SK-N-SH (cell line): ENCODE measurements around the gene LMO4. TPM values are rescaled to one million over a fixed set of nuclear protein-coding genes. Genes with fewer than 3 reads are reported as not detected.

Experiments
- CTCF ChIA-PET: fragments of 300-600, 350-600 bp; formaldehyde crosslinking; extraction: SDS; loops from one replicate; lab custom pipeline; 2021; lab: Yijun Ruan, JAX
- POLR2A ChIA-PET: fragments of 350-600 bp; sonication (Branson Sonifier 250); formaldehyde crosslinking; extraction: SDS; loops from one replicate; lab custom pipeline; 2020; ENCODE audit warnings: antibody characterized with exemption, inconsistent platforms; lab: Yijun Ruan, JAX
- DNase-seq: peaks from one replicate; pipeline ENCODE4 v3.0.0; 2012
- H2AFZ ChIP-seq: fragments of 200-600 bp; sonication (generic); 2 replicates; pipeline ENCODE4 v1.8.1; 2016; ENCODE audit warnings: antibody characterized with exemption, mild to moderate bottlenecking, low read depth
- H3F3A ChIP-seq: fragments of 200-600 bp; sonication (generic); replicated peaks from 2 replicates; pipeline ENCODE3; 2016; ENCODE audit warnings: antibody characterized with exemption, mild to moderate bottlenecking; ENCODE audit not compliant: insufficient read depth
- H3K27ac ChIP-seq, 2 experiments: fragments of 200-500 bp in 1 of 2; fragments of 200-600 bp in 1 of 2; sonication (Bioruptor generic) in 1 of 2; sonication (generic), shearing (Covaris generic) in 1 of 2; 2 replicates each; pipeline versions ENCODE4 v1.5.1 to v1.6.1; 2014 to 2016; ENCODE audit warnings: low read depth in 2 of 2, inconsistent platforms in 1 of 2, low read length in 1 of 2, mild to moderate bottlenecking in 1 of 2, mixed read lengths in 1 of 2
- H3K27me3 ChIP-seq: fragments of 200-600 bp; sonication (generic), shearing (Covaris generic); 2 replicates; pipeline ENCODE4 v1.6.1; 2016; ENCODE audit warnings: mixed run types; ENCODE audit not compliant: insufficient read depth
- H3K36me3 ChIP-seq, 2 experiments: fragments of 200-500 bp in 1 of 2; fragments of 200-600 bp in 1 of 2; sonication (Bioruptor generic) in 1 of 2; sonication (generic) in 1 of 2; replicated peaks in 1 of 2; 2 replicates each; pipeline versions ENCODE3 to v1.5.1; 2014 to 2016; ENCODE audit warnings: low read length in 1 of 2, mild to moderate bottlenecking in 1 of 2; ENCODE audit not compliant: insufficient read depth in 2 of 2, control insufficient read depth in 1 of 2
- H3K4me1 ChIP-seq, 2 experiments: fragments of 200-500 bp in 1 of 2; fragments of 200-600 bp in 1 of 2; sonication (Bioruptor generic) in 1 of 2; sonication (generic), shearing (Covaris generic) in 1 of 2; 2 replicates each; pipeline versions ENCODE4 v1.5.1 to v1.6.1; 2014 to 2016; ENCODE audit warnings: low read depth in 1 of 2, low read length in 1 of 2, mixed run types in 1 of 2; ENCODE audit not compliant: insufficient read depth in 2 of 2, control insufficient read depth in 1 of 2
- H3K4me2 ChIP-seq: fragments of 200-600 bp; sonication (generic), shearing (Covaris generic); 2 replicates; pipeline ENCODE4 v1.6.1; 2017; ENCODE audit warnings: mixed run types
- H3K4me3 ChIP-seq, 2 experiments: fragments of 200-500 bp in 1 of 2; fragments of 200-600 bp in 1 of 2; sonication (Bioruptor generic) in 1 of 2; sonication (generic), shearing (Covaris generic) in 1 of 2; 2 replicates each; pipeline versions ENCODE4 v1.5.1 to v1.8.1; 2014 to 2016; ENCODE audit warnings: low read depth in 2 of 2, inconsistent platforms in 1 of 2, low read length in 1 of 2, mild to moderate bottlenecking in 1 of 2, mixed read lengths in 1 of 2, moderate library complexity in 1 of 2
- H3K79me2 ChIP-seq: fragments of 200-600 bp; sonication (generic); 2 replicates; pipeline ENCODE4 v1.8.1; 2017; ENCODE audit warnings: mild to moderate bottlenecking; ENCODE audit not compliant: insufficient read depth
- H3K9ac ChIP-seq: fragments of 200-600 bp; sonication (generic); 2 replicates; pipeline ENCODE4 v1.6.1; 2017; ENCODE audit warnings: mixed run types
- H3K9me2 ChIP-seq: fragments of 200-600 bp; sonication (generic); 2 replicates; pipeline ENCODE4 v1.6.1; 2017; ENCODE audit warnings: mixed run types
- H3K9me3 ChIP-seq: fragments of 200-600 bp; sonication (generic); 2 replicates; pipeline ENCODE4 v1.6.1; 2017; ENCODE audit warnings: mixed run types, mild to moderate bottlenecking, moderate library complexity
- H4K20me1 ChIP-seq: fragments of 200-600 bp; sonication (generic); 2 replicates; pipeline ENCODE4 v1.6.1; 2017; ENCODE audit warnings: mild to moderate bottlenecking, mixed run types; ENCODE audit not compliant: insufficient read depth
- CHD2 ChIP-seq: fragments of 150-350 bp; IDR thresholded peaks from 2 replicates; pipeline ENCODE4 v1.6.1; 2018; ENCODE audit warnings: low read length; ENCODE audit not compliant: partially characterized antibody
- FOXM1 ChIP-seq: IDR thresholded peaks from 2 replicates; pipeline ENCODE4 v1.4.0; 2012; ENCODE audit warnings: low read depth, mild to moderate bottlenecking
- GABPA ChIP-seq: IDR thresholded peaks from 2 replicates; pipeline ENCODE4 v1.4.0; 2012; ENCODE audit warnings: low read depth, mild to moderate bottlenecking
- JUND ChIP-seq: IDR thresholded peaks from 2 replicates; pipeline ENCODE4 v1.4.0; 2012
- MEF2A ChIP-seq: IDR thresholded peaks from 2 replicates; pipeline ENCODE4 v1.4.0; 2012; ENCODE audit warnings: low read depth, borderline replicate concordance
- MXI1 ChIP-seq: IDR thresholded peaks from 2 replicates; pipeline ENCODE4 v1.6.1; 2012; ENCODE audit warnings: mild to moderate bottlenecking, low read depth, low read length, improper control_type of control experiment
- NFIC ChIP-seq: IDR thresholded peaks from 2 replicates; pipeline ENCODE4 v1.4.0; 2012; ENCODE audit warnings: borderline replicate concordance
- NRF1 ChIP-seq: IDR thresholded peaks from 2 replicates; pipeline ENCODE4 v1.6.1; 2012; ENCODE audit warnings: low read depth, mild to moderate bottlenecking, low read length
- RCOR1 ChIP-seq: fragments of 150-350 bp; IDR thresholded peaks from 2 replicates; pipeline ENCODE4 v1.6.1; 2017; ENCODE audit warnings: antibody characterized with exemption, low read length
- SMC3 ChIP-seq: IDR thresholded peaks from 2 replicates; pipeline ENCODE4 v1.6.1; 2012; ENCODE audit warnings: low read depth, low read length, improper control_type of control experiment
- TEAD4 ChIP-seq: IDR thresholded peaks from 2 replicates; pipeline ENCODE4 v1.4.0; 2012; ENCODE audit warnings: mild to moderate bottlenecking, borderline replicate concordance; ENCODE audit not compliant: insufficient read depth
- WGBS: methylation state at CpG from one replicate; pipeline ENCODE4 v1.1.6; 2017; ENCODE audit warnings: low lambda C conversion rate; 5-methylcytosine and 5-hydroxymethylcytosine counted together
- polyA plus RNA-seq, 3 experiments: library from polyadenylated mRNA; depleted of rRNA; stranded (reverse); fragments of >200 nt; gene quantifications; 2 replicates each; pipeline ENCODE4 v1.2.3, GENCODE V29; 2012
- TF ChIP-seq, protein P1 (sequence below): fragments of 150-350 bp; IDR thresholded peaks from 2 replicates; pipeline ENCODE4 v1.6.1; 2016; ENCODE audit warnings: mild to moderate bottlenecking, low read depth, low read length

LMO4 gene
- polyA plus RNA-seq, 1 of the 3 experiments (the other 2 are of a cell fraction): 64.7 TPM

GRCh38 chr1:87389011-87389410, 60.3 kb downstream of the LMO4 start:
- Histone ChIP-seq H3K4me1 (peaks cover 3 to 16% of the 10 kb centered on the region in 2 experiments; a peak in 3 of 4 replicates), H3K4me3 (no peak overlapping the region), H3K9me3 (peaks cover 4% of the 10 kb centered on the region; the same call in 1 of the 2 replicates), H3K27ac (no peak overlapping the region), H3K79me2 (no peaks in the 10 kb centered on the region), H4K20me1 (no peaks in the 10 kb centered on the region), H3K36me3 (peaks cover 0 to 15% of the 10 kb centered on the region in 2 experiments), H3K9ac (no peak overlapping the region), H3K9me2 (no peaks in the 10 kb centered on the region), H3K27me3 (no peaks in the 10 kb centered on the region), H3K4me2 (no peak overlapping the region), H2AFZ (no peak overlapping the region), H3F3A (peaks cover 16% of the 10 kb centered on the region)
- POLR2A ChIA-PET: no interaction called here
- no peak for DNase-seq
- WGBS: 0% methylated on average over 1 of the region's 1 CpG
- TF ChIP-seq, protein P1, sequence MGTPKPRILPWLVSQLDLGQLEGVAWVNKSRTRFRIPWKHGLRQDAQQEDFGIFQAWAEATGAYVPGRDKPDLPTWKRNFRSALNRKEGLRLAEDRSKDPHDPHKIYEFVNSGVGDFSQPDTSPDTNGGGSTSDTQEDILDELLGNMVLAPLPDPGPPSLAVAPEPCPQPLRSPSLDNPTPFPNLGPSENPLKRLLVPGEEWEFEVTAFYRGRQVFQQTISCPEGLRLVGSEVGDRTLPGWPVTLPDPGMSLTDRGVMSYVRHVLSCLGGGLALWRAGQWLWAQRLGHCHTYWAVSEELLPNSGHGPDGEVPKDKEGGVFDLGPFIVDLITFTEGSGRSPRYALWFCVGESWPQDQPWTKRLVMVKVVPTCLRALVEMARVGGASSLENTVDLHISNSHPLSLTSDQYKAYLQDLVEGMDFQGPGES: no peak
- TF ChIP-seq MEF2A: no peak
- CTCF ChIA-PET: no interaction called here

DNA sequence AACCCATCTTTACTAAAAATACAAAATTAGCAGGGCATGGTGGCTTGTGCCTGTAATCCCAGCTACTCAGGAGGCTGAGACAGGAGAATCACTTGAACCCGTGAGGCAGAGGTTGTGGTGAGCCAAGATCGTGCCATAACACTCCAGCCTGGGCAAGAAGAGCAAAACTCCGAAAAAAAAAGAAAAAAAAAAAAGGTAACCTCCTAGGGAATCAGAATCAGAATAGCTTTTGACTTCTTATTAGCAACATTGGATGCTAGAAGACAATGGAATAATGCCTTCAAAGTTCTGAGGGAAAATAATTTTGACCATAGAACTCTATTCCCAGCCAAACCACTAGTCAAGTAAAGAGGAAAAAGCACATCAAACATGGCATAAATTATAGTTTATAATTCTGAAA, 60.9 kb downstream of the LMO4 start:
- Histone ChIP-seq H3K4me3 (no peak overlapping the region), H3F3A (peaks cover 16% of the 10 kb centered on the region), H3K27ac (no peak overlapping the region), H3K4me2 (no peak overlapping the region), H3K9ac (no peak overlapping the region), H3K9me2 (no peaks in the 10 kb centered on the region), H4K20me1 (no peaks in the 10 kb centered on the region), H3K36me3 (peaks cover 0 to 15% of the 10 kb centered on the region in 2 experiments), H3K79me2 (no peaks in the 10 kb centered on the region), H3K27me3 (no peaks in the 10 kb centered on the region), H3K9me3 (peaks cover 4% of the 10 kb centered on the region; the same call in 1 of the 2 replicates), H2AFZ (no peak overlapping the region), H3K4me1 (peaks cover 3 to 16% of the 10 kb centered on the region in 2 experiments; a peak in 3 of 4 replicates)
- no peak for TF ChIP-seq NRF1
- TF ChIP-seq RCOR1: no peak
- no peak for TF ChIP-seq CHD2
- no peak for TF ChIP-seq TEAD4
- no peak for TF ChIP-seq JUND
- no peak for TF ChIP-seq MXI1
- TF ChIP-seq SMC3: no peak
- no peak for TF ChIP-seq MEF2A
- TF ChIP-seq NFIC: no peak
- no peak for TF ChIP-seq FOXM1
- TF ChIP-seq GABPA: no peak
- CTCF ChIA-PET: no interaction called here
- DNase-seq: no peak
- 32% methylated on average over 3 of the region's 3 CpGs for WGBS
- POLR2A ChIA-PET: no interaction called here
